ENCODE results near the gene DLK2. TPM values are rescaled to one million over a fixed set of nuclear protein-coding genes. Genes with fewer than 3 reads are reported as not detected.

The DLK2 gene
- total RNA-seq, 1 donor from 2014 or later, result 0.18 TPM

DNA sequence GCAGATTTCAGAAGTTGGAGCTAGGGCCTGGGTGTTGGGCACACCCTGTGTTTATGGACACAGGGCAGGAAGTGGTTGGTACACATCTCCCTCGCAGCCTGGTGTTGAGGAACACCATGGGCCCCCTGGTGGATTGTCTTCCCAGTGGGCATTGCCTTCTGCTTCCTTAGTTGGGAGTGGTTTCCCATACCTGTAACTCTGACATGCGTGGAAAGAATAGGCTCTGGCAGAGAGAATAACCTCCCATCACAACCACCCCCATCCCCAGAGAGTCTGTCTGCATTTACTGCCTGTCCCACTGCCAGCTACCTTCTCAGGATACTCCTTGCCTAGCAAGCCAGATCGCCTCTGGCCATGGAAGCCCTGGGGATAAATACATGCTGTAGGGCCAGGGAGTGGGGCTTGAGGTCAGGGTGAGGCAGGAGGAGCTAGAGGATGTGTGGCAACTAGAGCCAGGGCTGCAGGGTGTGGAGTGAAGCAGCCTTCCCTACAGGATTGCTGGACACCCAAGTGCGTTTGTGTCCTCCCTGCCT lies 40.1 kb upstream of the DLK2 start:
- H3K27ac Mint-ChIP-seq (ENCODE audit: unreplicated experiment), result no peak overlapping the region
- H3K4me1 Mint-ChIP-seq (ENCODE audit: unreplicated experiment), result peaks cover 33% of the 10 kb centered on the region
- no peaks in the 10 kb centered on the region for H3K9me3 Mint-ChIP-seq (ENCODE audit: unreplicated experiment)
- H3K4me3 Mint-ChIP-seq (ENCODE audit: unreplicated experiment), result no peak overlapping the region
- no peak for DNase-seq (ENCODE audit: low spot score)
- peaks cover 18% of the 10 kb centered on the region for H3K36me3 Mint-ChIP-seq (ENCODE audit: low read depth, unreplicated experiment)
- H3K27me3 Mint-ChIP-seq (ENCODE audit: unreplicated experiment), result peaks cover 9% of the 10 kb centered on the region
- peak; percentile 18 for TF ChIP-seq CTCF (IDR thresholded peaks at IDR 0.05; ENCODE audit: unreplicated experiment)

DNA sequence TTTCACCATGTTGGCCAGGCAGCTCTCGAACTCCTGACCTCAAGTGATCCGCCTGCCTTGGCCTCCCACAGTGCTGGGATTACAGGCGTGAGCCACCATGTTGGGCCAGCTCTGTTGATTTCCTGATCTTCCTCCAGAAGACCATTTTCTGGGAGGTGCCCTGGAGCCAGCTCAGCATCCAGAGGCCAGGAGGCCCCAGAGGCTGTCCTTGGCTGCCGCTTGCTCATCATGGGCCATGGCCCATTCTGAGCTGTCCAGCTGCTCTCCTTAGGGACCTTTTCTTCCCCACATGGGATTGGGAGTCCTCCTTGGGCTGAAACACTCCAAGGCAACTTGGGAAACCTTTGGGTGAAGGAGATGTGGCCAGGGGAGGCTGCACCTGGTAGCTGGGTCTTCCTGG lies 39.4 kb upstream of the DLK2 start:
- H3K4me3 Mint-ChIP-seq (ENCODE audit: unreplicated experiment), result no peak overlapping the region
- H3K9me3 Mint-ChIP-seq (ENCODE audit: unreplicated experiment), result no peaks in the 10 kb centered on the region
- peaks cover 20% of the 10 kb centered on the region for H3K36me3 Mint-ChIP-seq (ENCODE audit: low read depth, unreplicated experiment)
- TF ChIP-seq CTCF (IDR thresholded peaks at IDR 0.05; ENCODE audit: unreplicated experiment), result no peak
- H3K27me3 Mint-ChIP-seq (ENCODE audit: unreplicated experiment), result peaks cover 9% of the 10 kb centered on the region
- no peak for DNase-seq (ENCODE audit: low spot score)
- H3K27ac Mint-ChIP-seq (ENCODE audit: unreplicated experiment), result no peak overlapping the region
- peaks cover 29% of the 10 kb centered on the region for H3K4me1 Mint-ChIP-seq (ENCODE audit: unreplicated experiment)

- H3K4me3 Mint-ChIP-seq (ENCODE audit: unreplicated experiment), result no peak overlapping the region
- TF ChIP-seq CTCF (IDR thresholded peaks at IDR 0.05; ENCODE audit: unreplicated experiment), result no peak
- no peak for DNase-seq (ENCODE audit: low spot score)
- peaks cover 17% of the 10 kb centered on the region for H3K36me3 Mint-ChIP-seq (ENCODE audit: low read depth, unreplicated experiment)
- H3K27ac Mint-ChIP-seq (ENCODE audit: unreplicated experiment), result no peak overlapping the region
- peaks cover 9% of the 10 kb centered on the region for H3K27me3 Mint-ChIP-seq (ENCODE audit: unreplicated experiment)
- peaks cover 24% of the 10 kb centered on the region for H3K4me1 Mint-ChIP-seq (ENCODE audit: unreplicated experiment)
- no peaks in the 10 kb centered on the region for H3K9me3 Mint-ChIP-seq (ENCODE audit: unreplicated experiment)
These were observed 39.0 kb upstream of the DLK2 start for GRCh38 chr6:43494321-43494720.

DNA sequence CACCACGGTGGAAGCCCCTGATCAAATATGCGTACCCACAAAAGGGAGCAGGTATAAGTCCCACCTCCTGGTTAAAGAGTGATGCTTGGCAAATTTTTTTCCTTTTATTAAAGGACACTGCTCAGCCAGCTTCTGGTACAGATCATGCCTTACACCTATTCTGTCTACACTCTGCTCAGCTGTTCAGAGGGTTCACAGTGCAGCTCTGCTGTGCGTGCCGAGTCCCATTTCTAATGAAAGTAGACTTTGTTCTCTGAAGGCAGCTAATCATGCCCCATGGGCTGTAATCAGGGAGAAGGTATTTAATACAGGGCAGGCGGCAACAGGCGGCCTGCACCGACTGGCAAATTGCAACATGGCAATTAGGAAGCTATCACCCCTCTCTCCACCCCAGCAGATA lies 38.5 kb upstream of the DLK2 start:
- TF ChIP-seq CTCF (IDR thresholded peaks at IDR 0.05; ENCODE audit: unreplicated experiment), result no peak
- Mint-ChIP-seq H3K4me3 (ENCODE audit: unreplicated experiment) (no peak overlapping the region), H3K27ac (ENCODE audit: unreplicated experiment) (no peak overlapping the region), H3K4me1 (ENCODE audit: unreplicated experiment) (peaks cover 23% of the 10 kb centered on the region), H3K9me3 (ENCODE audit: unreplicated experiment) (no peaks in the 10 kb centered on the region), H3K27me3 (ENCODE audit: unreplicated experiment) (peaks cover 7% of the 10 kb centered on the region), H3K36me3 (ENCODE audit: low read depth, unreplicated experiment) (peaks cover 16% of the 10 kb centered on the region)
- DNase-seq (ENCODE audit: low spot score), result no peak

GRCh38 chr6:43493230-43493629 lies 37.9 kb upstream of the DLK2 start:
- TF ChIP-seq CTCF (IDR thresholded peaks at IDR 0.05; ENCODE audit: unreplicated experiment), result no peak
- Mint-ChIP-seq H3K4me3 (ENCODE audit: unreplicated experiment) (peak overlapping the region; percentile 78), H3K27me3 (ENCODE audit: unreplicated experiment) (peaks cover 6% of the 10 kb centered on the region), H3K36me3 (ENCODE audit: low read depth, unreplicated experiment) (peaks cover 16% of the 10 kb centered on the region), H3K9me3 (ENCODE audit: unreplicated experiment) (no peaks in the 10 kb centered on the region), H3K27ac (ENCODE audit: unreplicated experiment) (no peak overlapping the region), H3K4me1 (ENCODE audit: unreplicated experiment) (peaks cover 20% of the 10 kb centered on the region)
- DNase-seq (ENCODE audit: low spot score), result no peak

All from endothelial cell (in vitro differentiated cells).